Progenitor cell of endocrine pancreas (in vitro differentiated cells): ENCODE data around the gene MFAP1. TPM values are rescaled to one million over a fixed set of nuclear protein-coding genes. Genes with fewer than 3 reads are reported as not detected.

Experiments used
- DNase-seq: peaks from one replicate; pipeline ENCODE4 v3.0.0; 2021; ENCODE audit warnings: low spot score; ENCODE audit not compliant: unreplicated experiment
- H3K27ac Mint-ChIP-seq: 2 replicates; pipeline ENCODE4 v1.8.0; 2021; ENCODE audit warnings: mild to moderate bottlenecking, moderate library complexity, mixed read lengths
- H3K27me3 Mint-ChIP-seq: 2 replicates; pipeline ENCODE4 v1.8.0; 2021; ENCODE audit warnings: mixed read lengths
- H3K36me3 Mint-ChIP-seq: 2 replicates; pipeline ENCODE4 v1.8.0; 2022; ENCODE audit warnings: mixed read lengths; ENCODE audit not compliant: insufficient read depth
- H3K4me1 Mint-ChIP-seq: 2 replicates; pipeline ENCODE4 v1.8.0; 2021; ENCODE audit warnings: low read depth, mixed read lengths
- H3K4me3 Mint-ChIP-seq: 2 replicates; pipeline ENCODE4 v1.8.0; 2021; ENCODE audit warnings: low read depth, mild to moderate bottlenecking, moderate library complexity, mixed read lengths
- H3K9me3 Mint-ChIP-seq: 2 replicates; pipeline ENCODE4 v1.8.0; 2021; ENCODE audit warnings: low read depth, mixed read lengths
- CTCF ChIP-seq: fragments of 200-600 bp; sonication (generic); IDR thresholded peaks from one replicate; pipeline ENCODE4 v1.5.0; 2021; ENCODE audit warnings: antibody characterized with exemption, mild to moderate bottlenecking; ENCODE audit not compliant: unreplicated experiment
- total RNA-seq: library from RNA; stranded (reverse); gene quantifications from 2 replicates; pipeline ENCODE4 v1.2.1, GENCODE V29; 2021

Gene MFAP1
- total RNA-seq, 1 donor from 2014 or later = 37.9 TPM

- Mint-ChIP-seq H3K9me3 (no peaks in the 10 kb centered on the region), H3K27ac (peak within 1 kb of the TSS; percentile 90), H3K27me3 (peaks cover 8% of the 10 kb centered on the region), H3K36me3 (peaks cover 10% of the 10 kb centered on the region), H3K4me3 (peak within 1 kb of the TSS; percentile 77), H3K4me1 (peaks cover 2% of the 10 kb centered on the region)
- no peak for TF ChIP-seq CTCF
- peak; percentile 37 for DNase-seq
Observed at GRCh38 chr15:43776718-43777266, 47.7 kb downstream of the MFAP1 start, which contains the start of gene ELL3. Gene ELL3, minus strand, starts transcription at chr15:43776966. Its CDS starts 65 bp downstream, at chr15:43776901.

DNA sequence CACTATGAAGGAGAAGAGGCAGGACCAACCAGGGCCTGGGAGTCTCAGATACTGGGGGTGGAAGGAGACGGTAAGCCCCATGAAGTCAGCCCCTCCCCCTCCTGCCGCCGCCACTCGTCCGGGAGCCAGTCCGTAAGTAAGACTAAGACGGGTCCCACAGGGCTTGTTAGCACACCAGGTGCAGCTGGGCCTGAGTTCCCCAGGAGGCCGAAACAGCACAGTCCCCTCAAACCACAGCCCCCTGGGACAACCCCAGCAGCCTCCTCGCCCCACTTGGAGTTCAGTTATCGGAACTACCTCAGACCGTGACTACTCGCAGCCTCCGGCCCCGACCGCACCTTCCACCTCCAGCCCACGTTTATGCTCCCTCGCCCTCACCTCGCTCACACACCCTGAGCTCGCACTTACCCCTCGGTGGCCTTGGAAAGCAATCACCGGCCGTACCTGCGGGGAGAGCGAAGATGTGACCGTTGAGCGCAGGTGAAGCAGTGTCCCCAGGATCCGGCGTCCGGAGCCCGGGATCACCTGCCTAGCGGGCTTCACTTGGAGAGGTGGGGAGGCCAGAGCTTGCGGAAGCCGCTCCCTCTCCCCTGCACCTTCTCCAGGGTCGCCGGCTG lies 48.3 kb downstream of the MFAP1 start:
- peak overlapping the region; percentile 77 for H3K4me3 Mint-ChIP-seq
- H3K27ac Mint-ChIP-seq = peak overlapping the region; percentile 90
- no peak for DNase-seq
- no peak for TF ChIP-seq CTCF
- no peaks in the 10 kb centered on the region for H3K9me3 Mint-ChIP-seq
- peaks cover 12% of the 10 kb centered on the region for H3K36me3 Mint-ChIP-seq
- peaks cover 2% of the 10 kb centered on the region for H3K4me1 Mint-ChIP-seq
- H3K27me3 Mint-ChIP-seq = peaks cover 8% of the 10 kb centered on the region

- no peak overlapping the region for H3K27ac Mint-ChIP-seq
- TF ChIP-seq CTCF = peak; percentile 51
- no peak for DNase-seq
- H3K4me1 Mint-ChIP-seq = peaks cover 2% of the 10 kb centered on the region
- peaks cover 6% of the 10 kb centered on the region for H3K27me3 Mint-ChIP-seq
- peaks cover 18% of the 10 kb centered on the region for H3K36me3 Mint-ChIP-seq
- H3K4me3 Mint-ChIP-seq = peak overlapping the region; percentile 77
- no peaks in the 10 kb centered on the region for H3K9me3 Mint-ChIP-seq
Observed at GRCh38 chr15:43775411-43775965, 49.0 kb downstream of the MFAP1 start.

GRCh38 chr15:43774062-43774461 lies 50.4 kb downstream of the MFAP1 start:
- Mint-ChIP-seq H3K27ac (no peak overlapping the region), H3K27me3 (peaks cover 3% of the 10 kb centered on the region), H3K4me3 (no peak overlapping the region), H3K36me3 (peaks cover 28% of the 10 kb centered on the region), H3K9me3 (no peaks in the 10 kb centered on the region), H3K4me1 (peaks cover 2% of the 10 kb centered on the region)
- no peak for DNase-seq
- no peak for TF ChIP-seq CTCF

DNA sequence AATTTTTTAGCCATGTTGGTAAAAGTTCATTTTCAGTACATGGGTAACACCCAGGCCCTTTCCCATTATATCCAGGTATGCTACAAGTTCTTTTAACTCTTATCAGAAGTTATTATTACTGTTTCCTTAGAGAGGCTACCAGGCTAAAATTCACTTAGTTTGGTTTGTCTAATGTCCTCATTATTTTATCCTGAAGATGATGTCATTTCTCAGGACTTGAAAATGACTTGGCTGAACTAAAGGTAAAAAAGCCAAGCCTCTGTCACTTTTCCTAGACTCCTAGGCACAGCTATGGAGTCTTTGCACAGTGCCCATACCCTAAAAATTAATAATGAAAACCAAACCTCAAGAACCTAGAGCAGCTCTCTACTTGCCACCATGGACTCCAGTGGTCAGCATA lies 51.9 kb downstream of the MFAP1 start:
- Mint-ChIP-seq H3K27me3 (no peaks in the 10 kb centered on the region), H3K27ac (no peak overlapping the region), H3K4me3 (no peak overlapping the region), H3K36me3 (peaks cover 38% of the 10 kb centered on the region), H3K9me3 (no peaks in the 10 kb centered on the region), H3K4me1 (peaks cover 2% of the 10 kb centered on the region)
- no peak for DNase-seq
- TF ChIP-seq CTCF = no peak
